ENCODE data around the gene CA7.

CA7 gene

GRCh38 chr16:66853261-66854139 lies 9.3 kb downstream of the CA7 start (continued):
- TF ChIP-seq TCF7L2 (IDR thresholded peaks at IDR 0.05; ENCODE audit: borderline replicate concordance, low read depth, low read length) (no peak), ZNF623 (tag by site-specific recombination; IDR thresholded peaks at IDR 0.05) (no peak)

DNA sequence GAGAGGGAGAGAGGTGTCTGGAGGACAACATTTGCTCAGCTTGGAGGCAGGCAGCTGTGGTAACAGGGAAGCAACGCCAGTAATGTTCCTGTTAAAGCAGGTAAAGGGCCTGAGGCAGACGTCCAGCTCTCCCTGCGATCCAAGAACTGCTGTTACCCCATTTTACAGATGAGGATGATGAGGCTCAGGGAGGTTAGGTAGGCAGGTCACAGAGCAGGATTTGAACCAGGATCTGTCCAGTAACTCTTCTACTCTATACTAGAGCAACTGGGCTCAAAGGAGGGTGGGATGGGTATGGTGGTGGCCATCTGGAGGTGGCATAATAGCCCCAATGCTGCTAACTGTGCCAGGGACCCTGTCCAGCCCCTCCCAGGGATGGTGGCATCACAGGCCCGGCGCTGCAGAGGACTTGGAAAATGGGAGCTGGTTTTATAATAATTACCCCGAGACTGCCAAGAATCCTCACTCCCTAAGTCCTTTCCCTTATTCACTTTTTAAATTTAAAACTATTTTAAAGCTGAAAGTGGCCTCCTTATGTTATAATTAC lies 12.0 kb downstream of the CA7 start:
- H3K9me3 ChIP-seq (ENCODE audit: control insufficient read depth, insufficient read depth, low read depth, low read length), result no peaks in the 10 kb centered on the region
- no peak overlapping the region for H3K27ac ChIP-seq (ENCODE audit: extremely low read depth, low read depth, low read length)
- TF ChIP-seq ZNF202 (tag by site-specific recombination; IDR thresholded peaks at IDR 0.05; ENCODE audit: borderline replicate concordance) (no peak), ZNF223 (tag by site-specific recombination; IDR thresholded peaks at IDR 0.05) (no peak), OVOL3 (tag by site-specific recombination; IDR thresholded peaks at IDR 0.05) (no peak), PRDM2 (tag by site-specific recombination; IDR thresholded peaks at IDR 0.05; ENCODE audit: borderline replicate concordance) (no peak), ZNF211 (tag by site-specific recombination; IDR thresholded peaks at IDR 0.05; ENCODE audit: low read depth) (no peak), WT1 (tag by site-specific recombination; IDR thresholded peaks at IDR 0.05) (no peak), ZNF221 (tag by site-specific recombination; IDR thresholded peaks at IDR 0.05; ENCODE audit: borderline replicate concordance) (no peak), ZNF394 (tag by site-specific recombination; IDR thresholded peaks at IDR 0.05; ENCODE audit: borderline replicate concordance) (no peak), ZNF2 (tag by site-specific recombination; IDR thresholded peaks at IDR 0.05) (no peak), SP3 (tag by site-specific recombination; IDR thresholded peaks at IDR 0.05) (no peak), ZBTB20 (tag by site-specific recombination; IDR thresholded peaks at IDR 0.05) (no peak), ZNF558 (tag by site-specific recombination; IDR thresholded peaks at IDR 0.05) (no peak), ZBTB21 (tag by site-specific recombination; IDR thresholded peaks at IDR 0.05) (no peak)
- TF ChIP-seq, protein P1, sequence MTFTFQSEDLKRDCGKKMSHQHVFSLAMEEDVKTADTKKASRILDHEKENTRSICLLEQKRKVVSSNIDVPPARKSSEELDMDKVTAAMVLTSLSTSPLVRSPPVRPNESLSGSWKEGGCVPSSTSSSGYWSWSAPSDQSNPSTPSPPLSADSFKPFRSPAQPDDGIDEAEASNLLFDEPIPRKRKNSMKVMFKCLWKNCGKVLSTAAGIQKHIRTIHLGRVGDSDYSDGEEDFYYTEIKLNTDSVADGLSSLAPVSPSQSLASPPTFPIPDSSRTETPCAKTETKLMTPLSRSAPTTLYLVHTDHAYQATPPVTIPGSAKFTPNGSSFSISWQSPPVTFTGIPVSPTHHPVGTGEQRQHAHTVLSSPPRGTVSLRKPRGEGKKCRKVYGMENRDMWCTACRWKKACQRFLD (tag by site-specific recombination; IDR thresholded peaks at IDR 0.05), result no peak
- TF ChIP-seq, protein P2, sequence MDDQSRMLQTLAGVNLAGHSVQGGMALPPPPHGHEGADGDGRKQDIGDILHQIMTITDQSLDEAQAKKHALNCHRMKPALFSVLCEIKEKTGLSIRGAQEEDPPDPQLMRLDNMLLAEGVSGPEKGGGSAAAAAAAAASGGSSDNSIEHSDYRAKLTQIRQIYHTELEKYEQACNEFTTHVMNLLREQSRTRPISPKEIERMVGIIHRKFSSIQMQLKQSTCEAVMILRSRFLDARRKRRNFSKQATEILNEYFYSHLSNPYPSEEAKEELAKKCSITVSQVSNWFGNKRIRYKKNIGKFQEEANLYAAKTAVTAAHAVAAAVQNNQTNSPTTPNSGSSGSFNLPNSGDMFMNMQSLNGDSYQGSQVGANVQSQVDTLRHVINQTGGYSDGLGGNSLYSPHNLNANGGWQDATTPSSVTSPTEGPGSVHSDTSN (CRISPR knock-in tag; IDR thresholded peaks at IDR 0.05), result no peak
- no peaks in the 10 kb centered on the region for H3K36me3 ChIP-seq (ENCODE audit: control insufficient read depth in 2 of 2, insufficient read depth in 1 of 2, low read length in 2 of 2)
- ChIA-PET POLR2A (interaction anchor here (1.7 kb wide), 1 partner anchor 12 kb away, joined by 6 read pairs; no protein-coding TSS in a partner anchor), CTCF (interaction anchor here (0.7 to 2.8 kb wide), 7 partner anchors 12 to 451 kb away, joined by 3 to 19 read pairs (median 4); partner anchors contain the start of gene NAE1)
- no peak overlapping the region for H3K4me3 ChIP-seq (ENCODE audit: low read depth, low read length)
- no peaks in the 10 kb centered on the region for H3K4me1 ChIP-seq (ENCODE audit: control insufficient read depth, insufficient read depth, low read length)

Data from HEK293 (cell line).